Endothelial cell of umbilical vein (primary cell): ENCODE results near the gene ZC3H12A. TPM values are rescaled to one million over a fixed set of nuclear protein-coding genes. Genes with fewer than 3 reads are reported as not detected.

Source experiments
- BruUV-seq: library from RNA; stranded (reverse); fragments of 400-500 nt; replicated peaks from 2 replicates; lab custom pipeline; 2021; lab: Mats Ljungman, UMichigan
- CTCF ChIA-PET: fragments of 300-600, 350-600 bp; sonication (Branson Sonifier 250); formaldehyde crosslinking; loops from one replicate; lab custom pipeline; 2021; ENCODE audit warnings: antibody characterized with exemption, inconsistent platforms; lab: Charles Lee
- POLR2A ChIA-PET: fragments of 300-600, 350-600 bp; sonication (Branson Sonifier 250); formaldehyde crosslinking; loops from one replicate; lab custom pipeline; 2021; ENCODE audit warnings: antibody characterized with exemption, inconsistent platforms; lab: Charles Lee
- DNase-seq: peaks from one replicate; pipeline ENCODE4 v3.0.0-alpha.2; 2011; ENCODE audit warnings: low read depth, low spot score
- FAIRE-seq: peaks from 2 replicates; lab custom pipeline; 2011; peaks lifted over from hg19 to GRCh38; lab: Jason Lieb, UNC
- H2AFZ ChIP-seq: 2 replicates; pipeline ENCODE4 v1.6.0; 2012; ENCODE audit warnings: low read depth, low read length, control low read depth, inconsistent platforms
- H3K27ac ChIP-seq: 2 replicates; pipeline ENCODE4 v1.5.1; 2011; ENCODE audit warnings: low read depth, mild to moderate bottlenecking, control low read depth, low read length, moderate library complexity; ENCODE audit not compliant: insufficient read depth
- H3K27me3 ChIP-seq, 2 experiments: 2 replicates each; pipeline versions ENCODE4 v1.6.0 to v1.6.1; 2011; ENCODE audit warnings: low read length in 2 of 2, mixed read lengths in 1 of 2; ENCODE audit not compliant: control insufficient read depth in 2 of 2, insufficient read depth in 2 of 2
- H3K36me3 ChIP-seq, 2 experiments: 2 replicates in 1 of 2; 3 replicates in 1 of 2; pipeline ENCODE4 v1.5.1; 2011; ENCODE audit warnings: low read length in 2 of 2, mild to moderate bottlenecking in 1 of 2, moderate library complexity in 1 of 2; ENCODE audit not compliant: control insufficient read depth in 2 of 2, insufficient read depth in 2 of 2; ENCODE audit errors: extremely low read depth in 1 of 2
- H3K4me1 ChIP-seq: 3 replicates; pipeline ENCODE4 v1.5.1; 2011; ENCODE audit warnings: mild to moderate bottlenecking, low read length; ENCODE audit not compliant: control insufficient read depth, insufficient read depth; ENCODE audit errors: extremely low read depth
- H3K4me2 ChIP-seq: 2 replicates; pipeline ENCODE4 v1.6.1; 2011; ENCODE audit warnings: low read length, control low read depth, mixed read lengths; ENCODE audit not compliant: insufficient read depth
- H3K4me3 ChIP-seq, 3 experiments: fragments of 200-600 bp in 1 of 3; sonication (generic), shearing (Covaris generic) in 1 of 3; replicated peaks in 1 of 3; 2 replicates each; pipeline ENCODE4 v1.5.1; 2011 to 2016; ENCODE audit warnings: control low read depth in 3 of 3, low read length in 3 of 3, mild to moderate bottlenecking in 2 of 3, inconsistent platforms in 1 of 3, low read depth in 1 of 3, moderate library complexity in 1 of 3; ENCODE audit not compliant: insufficient read depth in 1 of 3
- H3K79me2 ChIP-seq: 2 replicates; pipeline ENCODE4 v1.6.0; 2012; ENCODE audit warnings: low read length, inconsistent platforms; ENCODE audit not compliant: control insufficient read depth, insufficient read depth
- H3K9ac ChIP-seq: replicated peaks from 2 replicates; pipeline ENCODE3; 2011; ENCODE audit warnings: low read length, control low read depth; ENCODE audit not compliant: insufficient read depth; ENCODE audit errors: extremely low read depth
- H3K9me1 ChIP-seq: replicated peaks from 3 replicates; pipeline ENCODE4 v1.6.0; 2011; ENCODE audit warnings: mild to moderate bottlenecking, low read length; ENCODE audit not compliant: control insufficient read depth, insufficient read depth; ENCODE audit errors: extremely low read depth
- H3K9me3 ChIP-seq: replicated peaks from 2 replicates; pipeline ENCODE4 v1.5.1; 2012; ENCODE audit warnings: low read length, inconsistent platforms; ENCODE audit not compliant: control insufficient read depth, insufficient read depth
- H4K20me1 ChIP-seq: replicated peaks from 2 replicates; pipeline ENCODE3; 2011; ENCODE audit warnings: mild to moderate bottlenecking, low read length; ENCODE audit not compliant: control insufficient read depth, insufficient read depth; ENCODE audit errors: extremely low read depth
- EZH2 ChIP-seq: IDR thresholded peaks from 2 replicates; pipeline ENCODE4 v1.6.1; 2012; ENCODE audit warnings: borderline replicate concordance, low read depth, mild to moderate bottlenecking, moderate library complexity, low read length, inconsistent platforms; ENCODE audit not compliant: severe bottlenecking
- FOS ChIP-seq: IDR thresholded peaks from 2 replicates; pipeline ENCODE4 v1.6.1; 2011; ENCODE audit warnings: mild to moderate bottlenecking, low read length, moderate library complexity, borderline replicate concordance; ENCODE audit not compliant: insufficient read depth
- GATA2 ChIP-seq: IDR thresholded peaks from 2 replicates; pipeline ENCODE4 v1.7.0; 2011; ENCODE audit warnings: low read depth, mild to moderate bottlenecking, moderate library complexity, mixed read lengths, low read length; ENCODE audit not compliant: insufficient read length, insufficient read depth
- JUN ChIP-seq: IDR thresholded peaks from 2 replicates; pipeline ENCODE4 v1.6.1; 2011; ENCODE audit warnings: borderline replicate concordance, low read depth; ENCODE audit not compliant: insufficient read length, insufficient read depth
- MYC ChIP-seq: IDR thresholded peaks from one replicate; pipeline ENCODE4 v1.6.1; 2011; ENCODE audit warnings: mild to moderate bottlenecking, low read depth, low read length
- POLR2A ChIP-seq: IDR thresholded peaks from 2 replicates; pipeline ENCODE4 v1.6.1; 2012; ENCODE audit warnings: low read depth, mild to moderate bottlenecking, control low read depth, low read length
- POLR2AphosphoS5 ChIP-seq: IDR thresholded peaks from 2 replicates; pipeline ENCODE4 v1.6.1; 2012; ENCODE audit warnings: low read depth, mild to moderate bottlenecking, control low read depth, low read length, moderate library complexity; ENCODE audit not compliant: insufficient read depth
- dilution Hi-C: fragments of 300-500 bp; cut with MboI; formaldehyde crosslinking; loops from one replicate; pipeline ENCODE4 v1.15.0; 2019; ENCODE audit warnings: low sequenced_read_pairs; ENCODE audit not compliant: extremely low pct_ligation_motif_present
- intact Hi-C: fragments of 100-400 bp; cut with micrococcal nuclease; formaldehyde crosslinking; loops from one replicate; pipeline ENCODE4 v1.10.0; 2022
- polyA plus RNA-seq, 4 experiments: library from polyadenylated mRNA; depleted of rRNA in 3 of 4; stranded (reverse) in 3 of 4; unstranded in 1 of 4; fragments of >200 nt; gene quantifications; 2 replicates each; pipeline versions ENCODE4 v1.2.1 to v1.2.3, GENCODE V29; 2011 to 2012; ENCODE audit warnings: missing spikeins in 1 of 4
- total RNA-seq: library from RNA; stranded (reverse); gene quantifications from 2 replicates; pipeline ENCODE4 v1.2.3, GENCODE V29; 2021
- TF ChIP-seq, protein P1 (sequence below): IDR thresholded peaks from 2 replicates; pipeline ENCODE4 v1.6.1; 2011; ENCODE audit not compliant: insufficient read depth, insufficient read length
- TF ChIP-seq, protein P2 (sequence below), 2 donors: IDR thresholded peaks; 1 replicate in 1 of 2; 2 replicates in 1 of 2; pipeline ENCODE4 v1.5.1; 2011; ENCODE audit warnings: low read length in 2 of 2, mild to moderate bottlenecking in 2 of 2, moderate library complexity in 2 of 2, control low read depth in 1 of 2, inconsistent platforms in 1 of 2, low read depth in 1 of 2; ENCODE audit not compliant: insufficient read depth in 1 of 2; ENCODE audit errors: extremely low read depth in 1 of 2

Gene ZC3H12A
- total and polyA plus RNA-seq, 2 donors (not counting 3 experiments of a cell fraction or from before 2014, with no cell fraction given): 6.3 to 9.4 TPM

DNA sequence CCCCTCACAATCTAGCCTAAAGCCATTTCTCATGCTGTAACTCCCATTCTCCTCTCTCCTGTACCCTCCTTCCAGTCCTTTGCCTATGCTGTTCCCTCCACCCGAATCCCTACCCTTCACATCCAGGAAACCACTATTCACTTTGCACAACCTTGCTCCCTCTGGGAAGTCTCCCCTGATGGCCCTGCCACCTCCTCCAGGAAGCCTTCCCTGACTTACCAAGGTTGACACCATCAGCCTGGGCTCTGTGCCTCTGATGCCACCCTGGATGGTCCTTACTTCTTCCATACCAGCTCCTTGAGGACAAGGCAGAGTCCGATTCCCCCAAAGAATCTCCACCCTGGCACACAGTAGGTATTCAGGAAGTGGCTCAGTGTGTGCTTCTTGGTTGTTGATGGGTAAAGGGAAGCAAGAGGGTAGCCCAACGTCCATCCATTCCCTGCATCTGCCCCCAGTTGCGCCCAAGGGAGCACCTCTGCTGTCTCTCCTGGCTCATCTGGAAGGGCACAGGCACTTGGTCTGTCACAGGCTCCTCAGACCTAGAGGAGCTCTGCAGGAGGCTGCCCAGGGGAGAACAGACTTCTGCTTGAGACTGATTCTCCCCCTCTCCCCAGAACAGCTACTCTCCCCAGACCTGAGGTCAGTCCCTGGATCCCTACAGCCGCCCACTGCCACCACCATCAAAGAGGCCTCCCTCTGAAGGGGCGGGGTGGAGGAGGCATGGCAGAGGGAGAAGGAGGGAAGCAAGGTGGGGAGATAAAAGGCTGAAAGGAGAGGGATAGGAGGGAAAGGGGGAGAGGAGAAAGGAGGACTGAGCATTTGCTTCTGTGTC, 36.1 kb upstream of the ZC3H12A start:
- CTCF ChIA-PET: interaction anchor here (4.6 kb wide), 1 partner anchor 921 kb away, joined by 49 read pairs; no protein-coding TSS in a partner anchor
- dilution Hi-C loops: no loop called here

More for the DNA sequence above, 36.1 kb upstream of the ZC3H12A start:
- H3K36me3 ChIP-seq: no peaks in the 10 kb centered on the region
- H3K27me3 ChIP-seq: peaks cover 2 to 3% of the 10 kb centered on the region in 2 experiments
- no TSS peak for BruUV-seq
- no peaks in the 10 kb centered on the region for H3K9me3 ChIP-seq
- no peaks in the 10 kb centered on the region for H3K9me1 ChIP-seq
- no peak overlapping the region for H3K27ac ChIP-seq
- intact Hi-C loops: loop anchor here (10.0 kb wide), 1 partner anchor 113 kb away; no protein-coding TSS in a partner anchor
- DNase-seq (no peak), FAIRE-seq (no peak)
- no peak overlapping the region for H3K4me3 ChIP-seq
- no peak overlapping the region for H2AFZ ChIP-seq
- no peaks in the 10 kb centered on the region for H3K79me2 ChIP-seq
- no peaks in the 10 kb centered on the region for H4K20me1 ChIP-seq
- H3K4me2 ChIP-seq: no peak overlapping the region
- no peaks in the 10 kb centered on the region for H3K4me1 ChIP-seq
- POLR2A ChIA-PET: no interaction called here
- TF ChIP-seq MYC (no peak), POLR2AphosphoS5 (no peak), JUN (no peak), POLR2A (no peak), GATA2 (no peak), EZH2 (no peak), FOS (no peak)
- TF ChIP-seq, protein P1, sequence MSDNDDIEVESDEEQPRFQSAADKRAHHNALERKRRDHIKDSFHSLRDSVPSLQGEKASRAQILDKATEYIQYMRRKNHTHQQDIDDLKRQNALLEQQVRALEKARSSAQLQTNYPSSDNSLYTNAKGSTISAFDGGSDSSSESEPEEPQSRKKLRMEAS: no peak
- TF ChIP-seq, protein P2, sequence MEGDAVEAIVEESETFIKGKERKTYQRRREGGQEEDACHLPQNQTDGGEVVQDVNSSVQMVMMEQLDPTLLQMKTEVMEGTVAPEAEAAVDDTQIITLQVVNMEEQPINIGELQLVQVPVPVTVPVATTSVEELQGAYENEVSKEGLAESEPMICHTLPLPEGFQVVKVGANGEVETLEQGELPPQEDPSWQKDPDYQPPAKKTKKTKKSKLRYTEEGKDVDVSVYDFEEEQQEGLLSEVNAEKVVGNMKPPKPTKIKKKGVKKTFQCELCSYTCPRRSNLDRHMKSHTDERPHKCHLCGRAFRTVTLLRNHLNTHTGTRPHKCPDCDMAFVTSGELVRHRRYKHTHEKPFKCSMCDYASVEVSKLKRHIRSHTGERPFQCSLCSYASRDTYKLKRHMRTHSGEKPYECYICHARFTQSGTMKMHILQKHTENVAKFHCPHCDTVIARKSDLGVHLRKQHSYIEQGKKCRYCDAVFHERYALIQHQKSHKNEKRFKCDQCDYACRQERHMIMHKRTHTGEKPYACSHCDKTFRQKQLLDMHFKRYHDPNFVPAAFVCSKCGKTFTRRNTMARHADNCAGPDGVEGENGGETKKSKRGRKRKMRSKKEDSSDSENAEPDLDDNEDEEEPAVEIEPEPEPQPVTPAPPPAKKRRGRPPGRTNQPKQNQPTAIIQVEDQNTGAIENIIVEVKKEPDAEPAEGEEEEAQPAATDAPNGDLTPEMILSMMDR (IDR thresholded peaks at IDR 0.05; ENCODE audit: extremely low read depth in 1 of 2, insufficient read depth in 1 of 2, low read depth in 1 of 2, low read length in 2 of 2): no peak
- no peak overlapping the region for H3K9ac ChIP-seq
